ENCODE data around the gene FAF2.

The FAF2 gene

GRCh38 chr5:176533390-176533789 lies 85.2 kb downstream of the FAF2 start:
- DNase-seq: no peak

GRCh38 chr5:176533894-176534611 lies 85.9 kb downstream of the FAF2 start:
- DNase-seq: no peak

DNA sequence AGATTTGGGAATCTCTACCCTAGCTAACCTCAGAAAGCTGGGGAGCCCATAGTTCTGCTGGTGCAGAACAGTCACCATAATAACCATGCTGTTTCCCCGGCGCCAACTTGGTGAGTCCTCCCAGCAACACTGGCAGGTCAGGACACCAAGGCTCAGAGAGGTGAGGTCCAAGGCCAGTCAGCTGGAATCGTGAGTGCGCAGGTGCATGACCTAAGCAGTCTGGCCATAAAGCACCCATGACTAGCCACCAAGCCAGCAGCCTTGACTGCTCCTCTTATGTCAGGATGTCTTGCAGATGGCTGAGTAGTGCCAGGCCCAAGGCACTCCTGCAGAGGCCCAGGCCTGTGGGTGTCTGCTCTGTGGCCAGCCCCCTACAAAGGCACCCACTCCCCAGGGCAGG lies 86.5 kb downstream of the FAF2 start:
- DNase-seq: no peak

DNA sequence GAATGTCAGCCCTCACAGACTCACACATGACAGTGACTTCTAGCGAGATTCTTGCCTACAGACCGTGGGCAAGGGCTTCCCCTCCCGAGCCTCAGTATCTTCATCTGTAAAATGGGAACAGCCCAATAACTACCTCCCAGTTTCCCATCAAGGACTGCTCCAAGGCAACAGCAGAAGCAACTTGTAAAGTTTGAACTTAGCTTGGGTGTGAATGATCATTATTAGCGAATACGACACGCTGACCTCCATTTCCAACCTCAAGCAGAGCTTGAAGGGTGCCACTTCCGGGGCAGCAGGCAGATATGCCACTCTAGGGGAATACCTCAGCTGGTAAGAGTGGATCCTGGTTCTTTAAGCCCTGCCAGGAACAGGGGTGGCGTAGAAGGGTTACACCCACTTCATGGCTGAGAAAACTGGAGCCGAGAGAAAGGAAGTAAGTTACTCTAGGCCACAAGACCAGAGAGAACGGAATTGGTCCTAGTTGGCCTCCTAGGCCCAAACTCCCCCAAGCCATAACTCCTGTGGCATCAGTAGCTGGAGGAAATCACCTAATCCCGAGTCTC lies 87.0 kb downstream of the FAF2 start:
- DNase-seq: no peak

- no peak for DNase-seq
Measured at GRCh38 chr5:176535664-176536131, 87.5 kb downstream of the FAF2 start.

DNA sequence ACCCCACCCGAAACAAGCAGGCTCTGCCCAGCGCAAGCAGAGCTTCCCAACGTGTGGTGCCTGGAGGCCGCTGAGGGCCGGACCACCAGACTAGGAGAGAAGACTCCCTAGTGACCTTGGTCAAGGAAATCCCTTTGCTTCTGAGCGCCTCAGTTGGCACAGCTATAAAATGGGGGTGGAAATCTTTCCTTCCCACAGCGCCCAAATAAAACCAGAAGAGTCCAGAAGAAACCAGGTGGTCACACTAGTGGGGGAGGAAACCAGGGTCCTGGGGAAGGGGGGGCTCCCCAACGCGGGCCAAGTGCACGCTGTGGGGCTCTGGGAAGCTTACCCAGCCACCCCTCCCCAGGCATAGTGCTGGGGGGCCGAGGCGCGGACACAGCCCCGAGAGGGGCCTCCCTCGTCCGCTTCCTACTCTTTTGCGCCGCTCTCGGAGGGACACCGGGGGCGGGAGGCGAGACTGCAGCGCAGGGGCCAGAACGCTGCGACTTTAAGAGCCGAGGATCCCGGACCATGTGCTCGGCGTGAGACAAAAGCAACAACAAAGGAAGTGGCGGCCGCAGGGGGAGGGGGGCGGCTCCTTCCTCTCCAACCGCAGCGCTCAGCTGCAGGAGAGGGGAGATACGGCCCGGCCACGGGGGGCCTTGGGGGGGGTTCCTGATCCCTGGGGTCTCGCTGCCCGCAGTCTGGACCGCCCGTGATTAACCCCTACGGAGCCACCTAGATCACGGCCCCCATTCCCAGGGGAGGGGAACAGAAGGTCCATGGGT lies 88.1 kb downstream of the FAF2 start:
- DNase-seq: no peak

GRCh38 chr5:176536902-176537553 lies 88.8 kb downstream of the FAF2 start, which contains the start of gene RNF44:
Gene RNF44 (minus strand): TSS chr5:176537402. CDS start chr5:176532472, 4,930 bp downstream.
- peak; percentile 83 for DNase-seq

- DNase-seq: peak; percentile 98
Measured at GRCh38 chr5:176537554-176538229, 89.5 kb downstream of the FAF2 start.

GRCh38 chr5:176538230-176538988 lies 90.2 kb downstream of the FAF2 start:
- peak; percentile 69 for DNase-seq

DNA sequence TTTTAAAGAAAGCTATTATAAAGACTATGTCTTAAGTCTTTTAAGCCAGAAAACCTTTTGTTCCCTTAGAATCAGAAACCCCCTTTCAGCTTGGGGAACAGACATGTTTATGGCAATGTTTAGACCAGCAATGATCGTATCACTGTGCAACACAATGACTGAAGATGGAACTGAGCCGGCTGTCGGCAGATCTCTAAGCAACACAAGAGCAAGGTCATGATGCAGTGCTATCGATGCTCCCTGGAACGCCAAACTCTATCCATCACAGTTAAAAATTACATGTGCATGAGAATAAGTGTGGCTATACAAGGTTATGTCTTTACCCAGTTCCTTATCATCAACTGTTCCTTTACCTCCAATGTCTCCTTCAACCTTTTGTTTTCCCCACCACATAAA lies 90.8 kb downstream of the FAF2 start:
- DNase-seq: no peak

DNA sequence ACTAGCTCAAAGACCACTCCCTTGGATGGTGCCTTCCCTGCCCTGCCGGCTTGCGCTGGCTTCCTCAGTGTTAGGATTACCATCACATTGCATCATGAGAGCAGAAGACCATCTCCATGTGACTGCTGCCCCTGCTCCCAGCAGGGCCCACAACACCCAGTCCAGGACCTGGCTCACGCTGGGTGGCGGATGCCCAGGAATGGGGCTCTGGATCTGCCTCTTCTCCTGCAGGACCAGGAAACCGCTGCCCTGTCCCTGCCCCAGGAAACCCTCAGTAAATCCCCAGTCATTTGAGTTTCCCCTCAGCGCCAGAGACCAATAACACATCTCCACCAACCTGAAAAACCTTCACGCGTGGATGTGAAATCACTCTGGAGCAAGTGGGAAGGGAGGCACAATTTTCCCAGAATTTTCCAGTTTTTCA lies 92.3 kb downstream of the FAF2 start:
- DNase-seq: no peak

- no peak for DNase-seq
Measured at GRCh38 chr5:176540956-176541337, 92.8 kb downstream of the FAF2 start.

DNA sequence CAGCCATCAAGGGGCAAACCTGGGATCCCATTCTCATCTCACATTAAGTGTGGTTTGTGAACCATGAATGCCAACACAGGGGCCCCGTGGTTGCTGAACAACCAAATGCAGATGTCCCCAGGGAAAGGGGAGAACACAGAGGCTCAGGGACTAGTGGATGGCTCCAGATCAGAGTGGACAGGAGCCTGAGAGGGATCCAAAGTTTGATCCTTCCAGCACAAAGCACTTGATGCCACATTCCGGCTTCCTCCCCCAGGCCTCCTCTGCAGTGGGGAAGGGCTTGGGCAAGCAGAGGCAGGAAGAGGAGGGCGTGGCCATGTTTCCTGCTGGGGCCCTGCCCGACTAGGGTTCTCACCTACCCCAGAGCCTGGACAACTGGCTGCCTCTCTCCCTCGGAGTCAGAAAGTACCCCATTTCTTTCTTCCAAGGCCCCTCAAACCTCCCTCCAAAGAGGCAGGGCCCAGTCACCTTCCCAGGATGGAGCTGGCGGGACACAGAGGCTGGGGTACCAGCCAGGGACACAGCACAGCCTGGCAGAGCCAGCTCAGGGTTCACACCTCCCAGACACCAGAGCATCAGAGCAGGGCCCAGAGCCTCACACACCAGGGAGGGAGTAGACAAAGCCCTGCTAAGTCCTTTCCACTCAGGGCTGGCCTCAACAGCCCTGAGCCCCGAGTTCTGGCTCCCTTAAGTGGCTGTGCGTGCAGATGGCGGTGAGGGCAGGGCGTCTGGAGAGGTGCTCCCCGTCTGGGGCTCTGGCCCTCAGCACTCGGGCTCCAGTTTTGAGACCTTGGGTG lies 93.4 kb downstream of the FAF2 start:
- DNase-seq: no peak

GRCh38 chr5:176542135-176542595 lies 94.0 kb downstream of the FAF2 start:
- DNase-seq: no peak

- no peak for DNase-seq
Measured at GRCh38 chr5:176542596-176543427, 94.6 kb downstream of the FAF2 start.

GRCh38 chr5:176543428-176544182 lies 95.4 kb downstream of the FAF2 start:
- peak; percentile 66 for DNase-seq

- DNase-seq: no peak
Measured at GRCh38 chr5:176545388-176545736, 97.2 kb downstream of the FAF2 start.

DNA sequence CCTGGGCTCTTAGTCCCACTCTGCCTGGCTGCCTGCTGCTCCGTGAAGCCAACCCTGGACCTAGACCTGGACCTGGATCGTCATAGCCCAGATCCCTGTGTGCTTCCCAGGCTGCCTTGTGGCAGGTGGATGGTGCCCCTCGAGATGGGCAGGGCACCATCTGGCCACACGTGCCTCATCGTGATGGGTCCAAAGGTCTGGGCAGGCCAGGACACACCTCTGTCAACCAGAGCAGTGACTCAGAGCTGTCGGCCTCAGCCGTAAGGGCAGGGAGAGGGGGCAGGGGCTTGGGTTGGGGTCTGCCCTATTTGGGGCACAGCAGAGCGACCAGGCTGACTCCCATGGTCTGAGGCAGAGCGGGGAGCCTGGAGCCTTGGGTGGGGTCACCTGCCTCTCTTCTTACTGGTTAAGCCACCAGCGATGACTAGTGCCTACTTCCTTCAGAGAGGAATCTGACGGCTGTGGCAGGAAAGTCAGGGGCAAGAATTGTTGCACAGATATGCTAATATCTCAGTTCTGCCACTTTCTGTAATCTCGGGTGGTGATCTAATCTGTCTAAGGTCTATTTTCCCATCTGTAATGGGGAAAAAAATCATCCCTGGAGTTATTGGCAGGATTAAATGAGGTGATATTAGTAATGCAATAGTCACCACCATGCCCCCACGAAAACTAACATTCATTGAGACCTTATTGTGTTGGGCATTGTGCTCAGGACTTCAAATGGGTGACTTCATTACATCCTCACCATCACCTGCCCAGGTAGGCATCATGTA lies 97.7 kb downstream of the FAF2 start:
- no peak for DNase-seq

DNA sequence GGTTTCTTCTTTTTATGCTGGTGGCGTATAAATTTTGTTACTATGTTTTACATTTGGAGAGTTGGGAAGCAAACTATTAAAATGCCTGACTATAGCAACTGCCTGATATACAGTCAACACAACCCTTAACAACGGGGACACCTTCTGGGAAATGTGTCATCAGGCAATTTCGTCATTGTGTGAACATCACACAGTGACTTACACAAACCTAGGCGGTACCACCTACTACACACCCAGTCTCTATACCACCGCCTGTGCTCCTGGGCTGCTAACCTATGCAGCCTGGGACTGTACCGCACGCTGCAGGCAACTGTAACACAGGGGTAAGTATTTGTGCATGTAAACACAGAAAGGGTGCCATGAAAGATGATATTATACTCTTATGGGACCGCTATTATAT lies 99.6 kb downstream of the FAF2 start:
- no peak for DNase-seq
